Ovary (tissue), 9 donors: ENCODE results near the gene MYO1F. TPM values are rescaled to one million over a fixed set of nuclear protein-coding genes. Genes with fewer than 3 reads are reported as not detected.

Source experiments
- DNase-seq, 5 donors: peaks; one replicate each; pipeline ENCODE4 v3.0.0-alpha.2; 2019 to 2020
- H3K27ac ChIP-seq, 2 donors: fragments of 200-600 bp; one replicate each; pipeline versions ENCODE4 v1.5.1 to v1.8.0; 2019 to 2022
- H3K27me3 ChIP-seq: fragments of 200-600 bp; one replicate; pipeline ENCODE4 v1.8.0; 2022
- H3K36me3 ChIP-seq: fragments of 200-600 bp; sonication (generic); one replicate; pipeline ENCODE4 v1.5.1; 2019
- H3K4me1 ChIP-seq: one replicate; pipeline ENCODE4 v1.8.1; 2013; ENCODE audit warnings: mild to moderate bottlenecking, moderate library complexity; ENCODE audit not compliant: insufficient read depth
- H3K4me3 ChIP-seq: fragments of 200-600 bp; sonication (generic); one replicate; pipeline ENCODE4 v1.5.1; 2017
- H3K9me3 ChIP-seq, 2 donors: fragments of 200-600 bp in 1 of 2; sonication (generic) in 1 of 2; one replicate each; pipeline versions ENCODE4 v1.5.1 to v1.8.1; 2013 to 2019; ENCODE audit warnings: mild to moderate bottlenecking in 1 of 2, moderate library complexity in 1 of 2
- CTCF ChIP-seq, 3 donors: fragments of 450-650 bp in 2 of 3; fragments of 200-600 bp in 1 of 3; IDR thresholded peaks; one replicate each; pipeline versions ENCODE4 v1.5.1 to v1.8.0; 2016 to 2022; ENCODE audit warnings: antibody characterized with exemption in 3 of 3, mild to moderate bottlenecking in 1 of 3
- EP300 ChIP-seq: sonication (generic); formaldehyde crosslinking; IDR thresholded peaks from one replicate; pipeline ENCODE4 v1.6.1; 2017; ENCODE audit warnings: antibody characterized with exemption
- POLR2A ChIP-seq: fragments of 450-650 bp; IDR thresholded peaks from one replicate; pipeline ENCODE4 v1.6.1; 2017; ENCODE audit warnings: antibody characterized with exemption, mild to moderate bottlenecking, moderate library complexity
- WGBS, 3 donors: extraction: QIAGEN DNeasy Blood & Tissue Kit in 1 of 3; methylation state at CpG; one replicate each; pipeline versions ENCODE4 v1.1.5 to v1.1.7; 2013 to 2017; 5-methylcytosine and 5-hydroxymethylcytosine counted together
- intact Hi-C, 4 donors: fragments of 100-400 bp; cut with DNase I; formaldehyde crosslinking; loops; one replicate each; pipeline versions ENCODE4 v1.11.0 to v1.15.1; 2022 to 2023
- polyA plus RNA-seq, 2 donors: library from polyadenylated mRNA; stranded (reverse); fragments of 200-250 nt in 1 of 2; fragments of 350-450 nt in 1 of 2; fragmentation: Illumina TruSeq in 1 of 2; extraction: RNeasy Lipid Tissue Mini Kit (QIAGEN cat#74804) in 1 of 2; gene quantifications; one replicate each; pipeline ENCODE4 v1.2.3, GENCODE V29; 2013 to 2014
- total RNA-seq, 7 donors: library from RNA; depleted of rRNA in 2 of 7; stranded (reverse); fragments of >200 nt in 2 of 7; fragmentation: NEBNext Ultra II Directional in 3 of 7; extraction: Animal tissue kit (Norgen Biotek cat#: 25700) in 3 of 7; gene quantifications; one replicate each; pipeline versions ENCODE4 v1.1.0 to v1.2.4, GENCODE V29; 2016 to 2023
- donor health status: DM: no; HTN: no; CAD: no; lungs with moderate emphysema.
- donor health status: DM: no; HTN: no; CAD: no.
- donor health status: Bipolar disorder and iron deficiency.
- donor health status: DM: yes; HTN: yes; CAD: no.
- donor health status: DM: no; HTN: no; CAD: no.
- donor health status: DM: yes; HTN: yes; CAD: no.

The MYO1F gene
- total and polyA plus RNA-seq, 9 donors = 3.5 to 13.6 (median 5.4) TPM

- no peak for DNase-seq
- Histone ChIP-seq H3K27ac (no peak overlapping the region), H3K27me3 (no peaks in the 10 kb centered on the region), H3K36me3 (no peaks in the 10 kb centered on the region), H3K9me3 (no peaks in the 10 kb centered on the region), H3K4me3 (no peak overlapping the region), H3K4me1 (no peaks in the 10 kb centered on the region)
- TF ChIP-seq EP300 (no peak), POLR2A (no peak), CTCF (IDR thresholded peaks at IDR 0.05) (no peak)
- intact Hi-C loops = no loop called here
- 91 to 94% (median 91%) methylated on average over 15 of the region's 15 CpGs for WGBS, 3 donors
These were observed 27.2 kb downstream of the MYO1F start for GRCh38 chr19:8550070-8550469.

- H3K27ac ChIP-seq = no peak overlapping the region
- TF ChIP-seq EP300 (no peak), CTCF (IDR thresholded peaks at IDR 0.05) (no peak), POLR2A (no peak)
- no peak overlapping the region for H3K4me3 ChIP-seq
- no peaks in the 10 kb centered on the region for H3K36me3 ChIP-seq
- H3K9me3 ChIP-seq = no peaks in the 10 kb centered on the region
- intact Hi-C loops = no loop called here
- no peak for DNase-seq
- no peaks in the 10 kb centered on the region for H3K27me3 ChIP-seq
- 95 to 96% (median 96%) methylated on average over 8 of the region's 8 CpGs for WGBS, 3 donors
- no peaks in the 10 kb centered on the region for H3K4me1 ChIP-seq
These were observed 31.5 kb downstream of the MYO1F start for GRCh38 chr19:8545743-8546142.

- Histone ChIP-seq H3K27me3 (no peaks in the 10 kb centered on the region), H3K9me3 (no peaks in the 10 kb centered on the region), H3K27ac (no peak overlapping the region), H3K4me1 (no peaks in the 10 kb centered on the region), H3K36me3 (no peaks in the 10 kb centered on the region), H3K4me3 (no peak overlapping the region)
- TF ChIP-seq EP300 (no peak), POLR2A (no peak)
- DNase-seq = no peak
- 93 to 95% (median 94%) methylated on average over 20 of the region's 20 CpGs for WGBS, 3 donors
- intact Hi-C loops = no loop called here
These were observed 33.1 kb downstream of the MYO1F start for GRCh38 chr19:8544168-8544567.

- Histone ChIP-seq H3K27me3 (no peaks in the 10 kb centered on the region), H3K9me3 (no peaks in the 10 kb centered on the region), H3K4me1 (no peaks in the 10 kb centered on the region), H3K27ac (no peak overlapping the region), H3K36me3 (no peaks in the 10 kb centered on the region), H3K4me3 (no peak overlapping the region)
- DNase-seq = no peak
- intact Hi-C loops = no loop called here
- 86 to 95% (median 93%) methylated on average over 12 of the region's 12 CpGs for WGBS, 3 donors
- TF ChIP-seq CTCF (IDR thresholded peaks at IDR 0.05) (no peak), EP300 (no peak), POLR2A (no peak)
These were observed 37.6 kb downstream of the MYO1F start for GRCh38 chr19:8539621-8540149.

GRCh38 chr19:8537099-8537498, 40.1 kb downstream of the MYO1F start:
- intact Hi-C loops = no loop called here

More at GRCh38 chr19:8537099-8537498, 40.1 kb downstream of the MYO1F start:
- no peaks in the 10 kb centered on the region for H3K27me3 ChIP-seq
- no peak overlapping the region for H3K27ac ChIP-seq
- DNase-seq = no peak
- H3K9me3 ChIP-seq = no peaks in the 10 kb centered on the region
- H3K4me1 ChIP-seq = no peaks in the 10 kb centered on the region
- TF ChIP-seq POLR2A (no peak), EP300 (no peak), CTCF (IDR thresholded peaks at IDR 0.05) (no peak)
- 78 to 91% (median 81%) methylated on average over 3 of the region's 3 CpGs for WGBS, 3 donors
- no peaks in the 10 kb centered on the region for H3K36me3 ChIP-seq
- no peak overlapping the region for H3K4me3 ChIP-seq
